Stimulated activated CD8-positive, alpha-beta memory T cell treated with anti-CD3 and anti-CD28 coated beads, Interleukin-7, amount 100 ng/mL, for 4 hours (primary cell): ENCODE measurements around the gene GRID1.

ENCODE experiments used
- DNase-seq, 2 donors: peaks; one replicate each; pipeline ENCODE4 v3.0.0-alpha.2; 2020; ENCODE audit warnings: low read depth in 2 of 2

Gene GRID1

DNA sequence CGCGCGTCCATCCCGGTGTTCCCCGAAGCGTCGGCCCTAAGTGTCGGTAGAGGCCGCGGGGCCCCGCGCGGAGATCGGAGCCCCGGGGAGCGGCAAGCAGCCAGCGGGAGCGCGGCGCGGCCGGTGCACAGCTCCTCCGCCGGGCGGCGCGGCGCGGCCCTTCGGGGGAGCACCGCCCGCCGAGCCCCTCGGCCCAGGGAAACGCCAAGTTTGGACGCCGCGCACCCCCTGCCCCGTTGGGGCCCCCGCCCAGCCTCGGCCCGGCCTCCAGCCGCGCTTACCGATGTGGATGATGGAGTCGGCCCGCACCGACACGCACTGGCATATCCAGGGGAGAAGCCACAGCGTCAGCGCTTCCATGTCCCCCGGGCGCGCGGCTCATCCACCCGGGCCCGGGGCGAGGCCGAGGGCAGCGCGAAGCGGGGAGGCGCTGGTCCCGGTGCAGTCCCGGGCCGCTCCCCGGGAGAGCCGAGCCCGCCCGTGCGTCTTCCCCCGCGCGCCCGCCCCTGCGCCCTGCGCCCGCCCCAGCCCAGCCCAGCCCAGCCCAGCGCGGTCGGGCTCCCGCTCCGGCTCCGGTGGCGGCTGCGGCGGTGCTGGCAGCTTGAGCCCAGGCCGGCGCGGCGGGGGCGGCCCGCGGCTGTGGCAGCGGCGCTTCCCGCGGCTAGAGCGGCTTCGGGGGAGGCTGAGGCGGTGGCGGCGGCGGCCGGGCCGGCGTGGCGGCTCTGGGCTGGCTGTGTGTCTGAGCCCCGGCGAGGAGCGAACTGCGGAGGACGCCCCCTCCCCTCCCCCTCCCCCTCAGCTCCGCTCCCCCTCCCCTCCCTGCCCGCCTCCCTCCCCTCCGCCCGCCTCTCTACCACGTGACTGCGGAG, at the start of gene GRID1:
GRID1 (minus strand) TSS at position 763 of the 869 bp plus-strand sequence.
- no peak for DNase-seq

DNA sequence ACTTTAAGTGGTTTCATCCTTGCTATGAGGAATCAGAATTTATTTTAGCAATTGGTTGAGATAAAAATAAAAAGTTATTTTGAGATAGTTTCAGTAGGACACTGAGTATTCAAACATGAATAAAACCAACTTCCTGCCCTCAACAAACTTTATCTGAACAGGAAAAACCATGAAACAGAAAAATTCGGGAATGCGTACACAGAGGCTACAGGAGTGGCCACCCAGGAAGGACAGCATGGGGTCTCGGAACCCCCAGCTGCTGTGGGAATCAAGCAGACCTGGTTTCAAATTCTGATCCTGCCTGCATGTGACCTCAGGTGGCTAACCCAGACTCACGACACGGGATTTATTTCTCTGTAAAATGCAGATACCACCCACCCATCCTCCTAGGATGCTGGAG, 49.0 kb upstream of the GRID1 start:
- DNase-seq: no peak

DNA sequence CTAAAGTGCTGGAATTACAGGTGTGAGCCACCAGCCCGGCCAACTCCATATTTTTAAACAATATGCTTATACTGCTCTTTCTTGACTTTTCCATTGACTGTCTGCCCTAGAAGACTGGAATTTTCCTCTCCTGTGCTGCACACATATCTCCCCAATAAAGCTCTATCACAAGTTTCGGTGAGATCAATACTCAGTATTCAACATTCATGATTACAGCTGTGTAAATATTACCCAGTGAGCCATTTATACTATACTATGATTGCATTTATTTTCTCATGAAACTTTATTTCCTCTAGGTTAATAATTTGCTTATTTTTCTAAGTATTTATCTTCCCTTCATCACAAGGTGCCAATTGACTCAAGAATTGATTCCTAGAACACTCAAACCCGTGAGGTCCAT, 48.5 kb upstream of the GRID1 start:
- DNase-seq: no peak

DNA sequence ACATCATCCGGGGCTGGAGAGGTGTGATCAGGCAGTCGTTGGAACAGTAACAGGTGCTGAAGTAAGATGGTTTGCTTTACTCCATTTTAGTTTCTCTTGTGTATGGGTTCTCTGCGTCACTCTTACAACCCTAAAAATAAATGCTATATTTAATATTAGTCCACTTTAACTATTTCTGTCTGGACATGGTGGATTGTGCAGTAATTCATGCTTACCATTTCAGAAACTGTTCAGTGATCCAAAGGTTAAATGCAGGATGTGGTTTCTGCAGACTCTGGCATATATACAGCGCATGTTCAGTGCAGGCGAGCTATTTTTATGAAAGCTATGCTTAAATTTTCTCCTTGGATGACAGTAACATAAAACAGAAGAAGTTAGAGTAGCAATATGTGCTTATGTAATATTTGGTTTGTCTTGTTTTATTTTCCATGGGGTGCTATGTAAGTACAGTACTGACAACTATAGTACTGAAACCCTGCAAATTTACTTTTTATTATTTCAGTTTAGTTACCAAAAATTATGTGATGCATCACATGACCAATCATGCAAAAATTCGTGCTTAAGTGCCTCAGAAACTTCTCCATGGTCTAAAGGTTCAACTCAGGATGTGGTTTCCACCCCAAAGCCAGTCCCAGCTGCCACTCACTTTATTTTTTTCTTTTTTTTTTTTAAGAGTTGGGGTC, 46.6 kb upstream of the GRID1 start:
- no peak for DNase-seq

DNA sequence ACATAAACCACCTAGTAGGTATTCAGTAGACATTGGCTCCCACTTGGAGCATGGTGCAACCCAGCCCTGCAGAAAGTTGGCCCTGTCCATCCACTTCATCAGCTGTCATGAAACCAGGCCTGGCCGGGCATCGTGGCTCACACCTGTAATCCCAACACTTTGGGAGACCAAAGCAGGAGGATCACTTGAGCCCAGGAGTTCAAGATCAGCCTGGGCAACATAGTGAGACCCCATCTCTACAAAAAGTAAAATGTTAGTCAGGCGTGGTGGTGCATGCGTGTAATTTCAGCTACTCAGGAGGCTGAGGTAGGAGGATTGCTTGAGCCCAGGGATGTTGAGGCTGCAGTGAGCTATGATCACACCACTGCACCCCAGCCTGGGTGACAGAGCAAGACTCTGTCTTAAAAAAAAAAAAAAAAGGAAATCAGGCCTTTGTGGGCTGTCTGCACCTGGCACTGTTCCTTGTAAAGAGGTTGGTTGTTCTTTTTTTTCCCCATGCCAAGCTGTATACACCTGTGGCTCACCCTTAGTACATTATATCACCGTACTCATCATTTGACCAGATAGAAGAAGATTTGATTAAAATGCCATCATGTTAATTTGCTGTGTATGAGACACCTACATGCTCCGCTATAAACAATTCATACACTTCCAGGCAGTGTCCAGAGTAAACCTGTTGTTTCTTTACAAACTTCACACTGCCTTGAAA, 45.4 kb upstream of the GRID1 start:
- no peak for DNase-seq

DNA sequence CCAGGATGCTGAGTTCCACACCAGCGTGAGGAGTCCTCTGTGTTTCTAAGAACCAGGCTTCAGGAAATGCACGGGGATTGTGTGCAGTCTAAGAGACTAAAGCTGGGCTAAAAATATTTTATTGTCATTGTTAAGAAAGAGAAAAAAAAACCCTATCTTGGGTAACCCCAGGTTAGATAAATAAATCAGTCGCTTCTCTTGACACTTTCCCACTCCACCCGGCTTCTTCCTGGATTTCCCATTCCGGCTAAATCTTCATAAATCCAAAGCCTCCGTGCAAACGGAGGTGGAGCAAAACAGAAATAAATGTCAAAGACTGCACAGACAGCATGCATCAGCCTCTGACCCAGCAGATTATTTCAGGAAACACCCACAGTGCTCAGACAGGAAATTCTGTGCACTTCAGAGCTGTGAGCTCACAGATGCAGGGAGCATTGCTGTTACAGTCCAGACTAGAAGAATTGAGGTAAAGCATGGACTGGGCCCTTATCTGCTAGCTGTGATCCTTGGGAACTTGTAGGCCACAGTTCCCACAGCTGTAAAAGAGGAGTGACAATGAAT, 44.8 kb upstream of the GRID1 start:
- DNase-seq: no peak

DNA sequence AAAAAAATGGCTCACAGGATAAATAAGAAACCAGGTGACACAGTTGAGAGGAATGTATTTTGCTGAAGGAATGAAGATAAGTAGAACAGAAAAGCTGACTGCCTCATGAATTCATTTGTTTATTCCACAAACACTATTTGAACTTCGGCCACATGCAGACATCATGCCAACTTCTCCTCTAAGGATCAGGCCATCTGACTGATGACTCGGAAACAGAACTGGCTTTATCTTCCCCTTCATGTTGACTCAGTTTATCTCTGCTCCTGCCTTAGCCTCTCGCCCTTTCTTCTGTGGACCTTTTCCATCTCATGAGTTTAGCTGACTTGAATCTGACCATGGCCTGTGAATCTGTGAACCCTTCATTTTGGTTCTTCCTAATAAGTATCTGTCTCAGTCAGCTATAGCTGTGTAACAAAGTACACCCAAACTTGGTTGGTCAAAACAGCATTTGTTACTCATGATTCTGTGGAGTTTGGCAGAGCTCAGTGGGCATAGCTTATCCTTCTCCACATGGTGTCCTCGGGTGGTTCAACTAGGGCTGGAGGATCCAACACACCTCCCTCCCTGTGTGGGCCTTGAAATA, 44.0 kb upstream of the GRID1 start:
- DNase-seq: no peak

DNA sequence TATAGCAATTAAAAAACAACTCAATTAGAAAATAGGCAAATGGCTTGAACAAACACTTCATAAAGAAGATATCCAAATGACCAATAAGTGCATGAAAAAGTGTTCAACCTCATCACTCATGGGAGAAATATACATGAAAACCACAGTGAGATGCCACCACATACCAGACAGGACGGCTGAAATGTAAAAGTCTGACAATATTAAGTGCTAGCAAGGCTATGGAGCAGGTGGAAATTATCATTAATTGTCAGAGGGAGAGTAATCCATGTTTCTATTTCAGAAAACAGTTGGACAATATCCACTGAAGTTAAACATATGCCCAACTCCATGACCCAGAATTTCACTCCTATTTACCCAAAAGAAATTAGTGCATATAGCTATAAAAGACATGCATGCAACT, 42.6 kb upstream of the GRID1 start:
- no peak for DNase-seq

DNA sequence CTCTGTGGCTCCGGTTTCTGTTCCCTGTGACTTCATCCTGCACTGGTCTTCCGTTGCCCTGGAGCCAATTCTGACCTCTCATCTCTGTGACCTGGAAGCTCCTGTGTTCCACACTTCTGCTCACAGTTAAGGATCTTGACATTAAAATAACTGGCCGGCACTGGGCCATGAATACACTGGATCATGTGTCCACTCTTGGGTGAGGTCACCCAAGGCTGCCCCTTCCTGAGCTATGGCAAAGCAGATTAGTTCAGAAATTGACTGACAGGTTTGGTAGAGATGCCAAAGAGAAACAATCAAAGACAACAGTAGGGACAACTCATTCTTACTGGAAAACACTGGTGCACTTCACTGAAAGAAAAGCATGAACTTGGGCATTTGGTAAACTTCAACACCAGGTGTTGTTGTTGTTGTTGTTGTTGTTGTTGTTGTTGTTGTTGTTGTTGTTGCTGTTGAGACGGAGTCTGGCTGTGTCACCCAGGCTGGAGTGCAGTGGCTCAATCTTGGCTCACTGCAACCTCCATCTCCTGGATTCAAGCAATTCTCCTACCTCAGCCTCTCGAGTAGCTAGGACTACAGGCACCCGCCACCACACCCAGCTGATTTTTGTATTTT, 36.7 kb upstream of the GRID1 start:
- no peak for DNase-seq

DNA sequence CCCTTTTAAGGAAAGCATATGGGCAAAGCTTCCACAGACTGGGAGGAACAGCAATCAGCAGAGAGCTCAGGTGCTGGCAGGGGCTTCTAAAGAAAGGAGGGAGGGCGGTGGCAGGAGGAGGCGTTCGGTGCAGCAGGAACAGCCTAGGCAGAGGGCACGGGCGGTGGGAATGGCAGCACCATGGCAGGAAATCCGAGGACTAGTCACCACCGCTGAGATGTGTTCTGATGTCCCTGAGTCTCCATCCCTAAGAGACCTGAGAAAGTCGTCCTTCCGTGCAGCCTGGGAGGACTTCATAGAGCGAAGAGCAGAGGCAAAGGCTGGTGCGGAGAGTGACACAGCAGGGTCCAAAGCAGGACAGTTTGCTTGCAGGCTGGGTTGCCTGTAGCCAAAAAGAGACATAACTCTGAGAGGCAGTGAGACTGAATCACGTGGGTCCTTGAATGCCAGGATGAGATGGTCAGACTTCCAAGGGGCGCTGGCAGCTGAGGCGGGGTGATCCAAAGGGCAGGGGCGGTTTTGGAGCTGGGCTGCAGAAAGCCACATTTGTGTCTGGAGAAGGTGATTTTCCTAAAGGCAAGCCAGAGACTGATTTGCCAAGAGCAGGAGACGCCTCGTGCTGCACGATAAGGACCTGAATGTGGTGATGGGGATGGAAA, 35.8 kb upstream of the GRID1 start:
- DNase-seq: no peak

DNA sequence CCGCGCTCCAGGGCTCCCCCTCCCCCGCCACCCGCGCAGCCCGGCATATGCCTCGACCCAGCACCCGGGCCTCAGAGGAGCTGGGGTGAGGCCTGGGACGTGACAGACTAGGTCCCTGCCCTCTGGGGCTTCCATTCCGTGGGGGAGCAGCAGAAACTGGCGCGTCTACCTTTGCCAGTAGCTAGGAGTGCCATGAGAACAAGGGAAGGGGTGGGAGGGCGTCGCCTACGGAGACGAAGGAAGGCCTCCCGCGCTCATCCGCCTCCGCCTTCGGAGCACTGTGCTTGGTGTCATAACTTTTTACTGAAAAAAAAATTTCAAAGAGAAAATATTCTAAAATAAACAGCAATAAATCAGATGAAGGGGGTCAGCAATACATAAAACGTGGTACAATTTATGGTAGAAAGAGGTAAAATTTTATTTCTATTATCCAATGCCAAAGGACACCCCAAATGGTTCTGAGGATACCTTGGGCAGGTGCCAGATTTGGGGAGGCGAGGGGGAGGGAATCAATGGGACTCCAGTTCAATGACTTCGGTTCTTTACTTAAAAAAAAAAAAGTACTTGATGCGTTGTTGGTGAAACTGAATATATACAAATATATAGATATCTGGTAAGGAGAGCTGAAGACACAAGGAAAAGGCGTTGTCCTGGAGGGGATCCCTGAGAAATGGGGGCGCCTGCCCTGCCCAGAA, 35.1 kb upstream of the GRID1 start:
- DNase-seq: peak in 1 of 2 donors; percentile 19

DNA sequence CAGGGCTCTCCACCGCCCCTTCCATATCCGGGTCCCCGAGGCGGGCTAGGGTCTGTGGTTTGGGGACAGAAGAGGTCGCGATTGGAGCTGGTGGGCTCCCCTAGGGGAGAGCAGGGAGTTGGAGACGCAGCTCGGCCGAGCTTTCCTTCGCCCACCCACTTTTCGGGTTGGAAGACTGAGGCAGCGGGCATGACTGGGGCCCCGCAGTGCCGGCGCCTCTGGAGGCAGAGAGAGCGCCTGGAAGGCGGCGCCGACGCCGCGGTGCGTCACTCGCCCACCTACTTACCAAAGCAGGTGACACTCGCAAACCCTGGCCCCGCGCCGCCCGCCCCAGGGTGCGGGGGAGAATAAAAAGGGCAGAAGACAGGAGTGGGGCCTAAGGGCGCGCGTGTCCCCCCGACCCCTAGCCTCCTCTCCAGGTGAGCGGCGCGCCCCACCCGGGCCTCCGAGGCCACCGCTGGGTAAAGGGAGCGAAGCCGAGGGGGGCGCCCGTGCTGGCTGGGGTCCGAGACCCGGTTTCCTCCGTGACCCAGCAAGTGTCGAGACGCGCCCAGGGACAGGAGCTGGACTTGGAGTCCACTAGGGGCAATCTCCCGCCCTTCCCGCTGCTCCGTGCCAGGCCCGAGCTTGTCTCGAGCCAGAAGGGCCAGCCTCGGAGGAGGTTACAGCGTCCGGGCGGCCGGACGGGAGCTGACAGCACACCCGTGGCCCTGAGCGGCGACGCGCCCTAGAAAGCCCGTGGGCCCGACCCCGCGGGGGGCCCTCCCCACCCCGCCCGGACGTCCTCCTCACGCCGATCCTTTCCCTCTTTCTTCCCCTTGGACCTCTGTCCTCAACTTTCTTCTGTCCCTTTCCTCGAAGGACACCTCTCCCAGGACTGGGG, 34.4 kb upstream of the GRID1 start:
- peak; percentile 66 to 78 for DNase-seq

DNA sequence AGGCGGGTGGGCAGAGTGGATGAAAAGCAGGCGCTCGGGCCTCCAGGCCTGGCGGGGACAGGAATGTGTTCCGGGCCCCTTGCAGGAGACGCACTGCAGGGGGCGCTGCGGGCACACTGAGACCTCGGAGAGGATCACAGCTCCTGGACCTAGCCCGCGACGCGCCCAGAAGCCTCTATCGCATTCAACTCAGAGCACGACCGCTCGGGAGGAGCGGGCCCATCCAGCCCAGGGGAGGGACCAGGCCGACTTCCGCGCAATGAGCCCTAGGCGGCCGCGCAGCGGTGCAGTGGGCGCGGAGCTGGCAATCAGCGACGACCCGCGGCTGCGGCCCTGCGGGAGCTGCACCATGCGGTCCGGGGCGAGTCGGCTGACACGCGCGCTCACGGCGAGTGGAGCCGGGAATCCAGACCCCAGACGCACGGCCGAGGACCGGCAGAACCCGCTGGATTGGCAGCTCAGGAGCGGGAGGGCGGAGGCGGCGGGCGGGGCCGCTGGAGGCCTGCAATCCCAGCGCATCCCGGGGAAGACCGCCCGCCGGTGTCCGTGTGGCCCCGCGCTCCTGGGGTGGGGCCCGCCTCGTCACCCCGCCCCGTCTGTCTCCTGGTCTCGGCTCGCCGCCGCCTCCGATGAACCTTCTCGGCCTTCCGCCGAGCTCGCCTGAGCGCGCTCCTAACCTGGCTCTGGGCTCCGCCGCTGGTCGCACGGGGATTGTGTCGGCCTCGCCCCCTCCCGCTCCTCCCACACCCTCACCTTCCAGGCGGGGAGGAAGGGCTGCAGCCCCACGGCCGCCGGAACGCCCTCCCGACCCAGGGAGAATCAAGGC, 33.5 kb upstream of the GRID1 start:
- DNase-seq: peak; percentile 84 to 87

DNA sequence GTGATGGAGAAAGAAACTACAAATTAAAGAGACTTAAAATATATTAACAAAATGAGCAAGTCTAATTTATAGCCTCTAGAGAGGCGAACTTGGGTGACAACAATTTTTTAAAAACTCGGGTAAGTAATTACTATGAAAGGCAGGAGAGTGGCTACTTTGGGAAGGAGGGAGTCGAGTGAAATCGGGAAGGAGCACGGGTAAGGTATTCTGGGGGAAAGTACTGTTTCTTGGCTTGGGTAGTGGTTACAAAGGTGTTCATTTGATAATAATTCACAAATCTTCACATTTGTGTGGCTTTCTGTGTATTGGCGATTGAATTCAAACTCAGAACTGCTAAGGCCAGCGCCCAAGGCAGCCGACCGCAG, 32.9 kb upstream of the GRID1 start:
- no peak for DNase-seq

DNA sequence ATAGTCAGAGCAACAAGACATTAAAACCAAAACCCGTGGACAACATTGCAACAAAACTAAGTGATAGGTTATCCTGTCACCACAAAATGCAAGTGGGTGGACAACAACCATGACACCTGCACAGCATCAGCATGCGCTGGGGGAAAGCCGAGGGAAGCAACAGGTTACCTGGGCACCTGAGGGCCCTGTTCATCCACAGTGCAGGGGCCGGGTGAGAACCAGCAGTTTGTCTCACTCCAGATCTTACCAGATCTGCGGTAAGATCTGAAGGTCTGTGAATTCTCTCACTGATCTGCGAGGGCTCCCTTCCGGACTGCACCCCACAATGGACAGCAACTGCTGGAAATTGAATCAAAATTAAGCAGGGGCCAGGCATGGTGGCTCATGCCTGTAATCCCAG, 30.5 kb upstream of the GRID1 start:
- DNase-seq: no peak

DNA sequence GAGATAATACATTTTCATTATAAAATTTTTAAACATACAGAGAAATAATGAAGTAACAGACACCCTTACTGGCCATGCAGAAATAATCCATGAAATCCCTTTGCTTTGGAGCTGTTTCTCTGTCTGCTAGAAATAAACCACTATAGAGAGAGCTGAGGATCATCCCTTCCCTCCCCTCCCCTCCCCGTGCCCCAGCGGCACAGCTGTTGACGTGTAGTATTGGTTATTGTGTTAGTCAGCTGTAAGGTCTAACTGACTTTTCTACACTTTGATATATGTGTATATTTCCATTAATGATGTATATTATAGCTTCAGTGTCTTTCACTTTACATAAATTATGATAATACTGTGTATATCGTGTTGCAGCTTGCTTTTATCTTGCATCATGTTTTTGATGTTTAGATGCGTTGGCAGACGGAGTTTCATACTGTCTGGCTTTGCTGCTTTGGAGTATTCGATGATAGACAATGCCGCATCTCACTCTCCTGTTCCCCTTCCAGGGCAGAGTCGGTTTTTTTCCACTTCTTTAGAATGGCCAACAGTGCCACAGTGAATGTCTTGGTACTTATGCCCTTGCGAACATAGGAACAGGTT, 27.4 kb upstream of the GRID1 start:
- no peak for DNase-seq

DNA sequence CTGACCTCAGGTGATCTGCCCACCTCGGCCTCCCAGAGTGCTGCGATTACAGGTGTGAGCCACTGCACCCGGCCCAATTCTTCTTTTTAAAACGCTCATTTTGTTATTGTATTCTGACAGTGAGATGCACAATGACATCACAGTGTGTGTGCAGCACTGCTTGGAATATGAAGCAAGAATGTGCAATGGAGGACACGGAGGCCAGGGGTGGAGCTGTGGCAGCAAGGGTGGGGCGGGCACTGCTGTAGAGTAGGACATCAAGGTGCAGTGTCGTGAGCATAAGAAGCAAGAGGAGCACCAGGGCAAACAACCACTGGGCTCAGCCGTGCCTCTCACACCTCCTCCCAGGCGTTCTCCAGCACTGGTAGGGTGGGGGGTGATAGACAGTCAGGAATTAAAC, 26.8 kb upstream of the GRID1 start:
- DNase-seq: no peak

DNA sequence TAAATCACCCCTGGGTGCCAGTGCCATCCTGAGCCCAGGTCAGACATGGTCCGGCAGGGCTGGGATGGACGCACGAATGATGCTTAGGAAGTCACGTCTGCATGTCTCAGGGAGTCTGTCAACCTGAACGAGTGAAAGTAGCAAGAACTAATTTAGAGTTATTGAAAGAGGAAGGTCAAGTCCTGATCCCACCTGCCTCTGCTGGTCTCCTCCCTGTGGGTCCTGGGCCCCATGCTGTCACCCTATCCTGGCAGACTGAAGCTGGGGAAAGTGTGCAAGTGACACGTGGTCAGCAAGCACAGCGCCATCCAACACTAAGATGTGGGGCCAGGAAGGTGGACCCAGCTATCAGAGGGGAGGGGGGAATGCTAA, 26.1 kb upstream of the GRID1 start:
- no peak for DNase-seq
